AG04450 (cell line): Measurements from ENCODE around the gene GUCY1A2. TPM values are rescaled to one million over a fixed set of nuclear protein-coding genes. Genes with fewer than 3 reads are reported as not detected.

Experiments
- CTCF ChIA-PET: fragments of 300-600, 350-600 bp; formaldehyde crosslinking; extraction: SDS; loops from one replicate; lab custom pipeline; 2022; ENCODE audit warnings: antibody characterized with exemption, inconsistent platforms; lab: Charles Lee
- POLR2A ChIA-PET: fragments of 350-600 bp; formaldehyde crosslinking; extraction: SDS; loops from one replicate; lab custom pipeline; 2021; ENCODE audit warnings: antibody characterized with exemption, inconsistent platforms; lab: Yijun Ruan, JAX
- DNase-seq: peaks from one replicate; pipeline ENCODE4 v3.0.0-alpha.2; 2011; ENCODE audit warnings: low read depth, low spot score
- H3K27ac ChIP-seq: one replicate; pipeline ENCODE4 v1.5.1; 2012; ENCODE audit warnings: low read depth, low read length, control low read depth
- H3K27me3 ChIP-seq: one replicate; pipeline ENCODE4 v1.6.0; 2012; ENCODE audit warnings: low read length; ENCODE audit not compliant: control insufficient read depth, insufficient read depth
- H3K4me3 ChIP-seq: 2 replicates; pipeline ENCODE4 v1.5.1; 2011; ENCODE audit warnings: mild to moderate bottlenecking, low read depth, low read length, control low read depth
- H3K9me3 ChIP-seq: 2 replicates; pipeline ENCODE4 v1.5.1; 2012; ENCODE audit warnings: low read length; ENCODE audit not compliant: control insufficient read depth, insufficient read depth
- polyA plus RNA-seq: library from polyadenylated mRNA; depleted of rRNA; stranded (reverse); fragments of >200 nt; gene quantifications from 2 replicates; pipeline ENCODE4 v1.2.3, GENCODE V29; 2011
- TF ChIP-seq, protein P1 (sequence below): IDR thresholded peaks from 2 replicates; pipeline ENCODE4 v1.5.1; 2011; ENCODE audit warnings: low read depth, low read length, control low read depth, inconsistent platforms

GUCY1A2 gene
- polyA plus RNA-seq, 1 experiment, result 0.04 TPM

DNA sequence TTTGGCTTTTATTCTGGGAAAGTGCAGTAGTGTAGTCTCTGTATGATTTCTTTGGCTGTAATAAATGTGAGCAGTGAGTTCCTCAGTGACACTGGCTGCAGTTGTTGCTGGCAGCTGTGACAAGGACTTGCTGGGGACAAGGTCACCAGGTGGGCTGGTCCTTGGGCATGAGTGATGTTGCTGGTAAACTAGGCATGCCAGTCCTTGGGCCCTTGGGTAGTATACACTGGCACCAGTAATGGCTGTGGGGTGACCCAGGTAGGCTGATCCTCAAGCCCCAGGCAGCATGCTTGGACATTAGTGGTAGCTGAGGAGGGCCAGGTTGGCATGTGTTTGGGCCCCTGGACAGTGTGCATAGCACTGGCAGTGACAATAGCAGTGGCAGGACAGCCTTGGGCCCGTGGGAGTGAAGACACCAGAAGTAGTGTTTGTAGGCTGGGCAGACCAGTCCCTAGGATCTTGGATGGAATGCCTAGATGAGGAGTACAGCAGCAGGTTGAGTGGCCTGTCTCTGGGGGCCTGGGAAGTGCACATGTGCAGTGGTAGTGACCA is 164.3 kb downstream of the GUCY1A2 start:
- ChIA-PET CTCF (no interaction called here), POLR2A (no interaction called here)
- Histone ChIP-seq H3K27me3 (no peaks in the 10 kb centered on the region), H3K9me3 (no peaks in the 10 kb centered on the region), H3K4me3 (no peak overlapping the region), H3K27ac (no peak overlapping the region)
- TF ChIP-seq, protein P1, sequence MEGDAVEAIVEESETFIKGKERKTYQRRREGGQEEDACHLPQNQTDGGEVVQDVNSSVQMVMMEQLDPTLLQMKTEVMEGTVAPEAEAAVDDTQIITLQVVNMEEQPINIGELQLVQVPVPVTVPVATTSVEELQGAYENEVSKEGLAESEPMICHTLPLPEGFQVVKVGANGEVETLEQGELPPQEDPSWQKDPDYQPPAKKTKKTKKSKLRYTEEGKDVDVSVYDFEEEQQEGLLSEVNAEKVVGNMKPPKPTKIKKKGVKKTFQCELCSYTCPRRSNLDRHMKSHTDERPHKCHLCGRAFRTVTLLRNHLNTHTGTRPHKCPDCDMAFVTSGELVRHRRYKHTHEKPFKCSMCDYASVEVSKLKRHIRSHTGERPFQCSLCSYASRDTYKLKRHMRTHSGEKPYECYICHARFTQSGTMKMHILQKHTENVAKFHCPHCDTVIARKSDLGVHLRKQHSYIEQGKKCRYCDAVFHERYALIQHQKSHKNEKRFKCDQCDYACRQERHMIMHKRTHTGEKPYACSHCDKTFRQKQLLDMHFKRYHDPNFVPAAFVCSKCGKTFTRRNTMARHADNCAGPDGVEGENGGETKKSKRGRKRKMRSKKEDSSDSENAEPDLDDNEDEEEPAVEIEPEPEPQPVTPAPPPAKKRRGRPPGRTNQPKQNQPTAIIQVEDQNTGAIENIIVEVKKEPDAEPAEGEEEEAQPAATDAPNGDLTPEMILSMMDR, result no peak
- no peak for DNase-seq

DNA sequence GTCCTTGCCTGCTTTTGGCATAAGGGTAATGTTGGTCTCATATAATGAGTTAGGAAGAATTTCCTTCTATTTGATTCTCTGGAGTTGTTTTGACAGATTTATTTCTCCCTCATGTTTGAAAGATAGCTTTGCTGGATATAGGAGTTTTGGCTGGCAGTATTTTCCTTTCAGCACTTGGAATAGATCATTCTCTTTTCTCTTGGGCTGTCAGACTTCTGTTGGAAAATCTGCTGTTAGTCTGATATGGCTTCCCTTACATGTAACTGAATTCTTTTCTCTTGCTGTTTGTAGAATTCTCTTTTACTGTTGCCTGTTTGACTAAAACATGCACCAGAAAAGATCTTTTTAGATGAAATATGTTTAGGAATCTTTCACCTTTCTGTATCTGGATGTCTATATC is 165.5 kb downstream of the GUCY1A2 start:
- ChIA-PET POLR2A (no interaction called here), CTCF (no interaction called here)

DNA sequence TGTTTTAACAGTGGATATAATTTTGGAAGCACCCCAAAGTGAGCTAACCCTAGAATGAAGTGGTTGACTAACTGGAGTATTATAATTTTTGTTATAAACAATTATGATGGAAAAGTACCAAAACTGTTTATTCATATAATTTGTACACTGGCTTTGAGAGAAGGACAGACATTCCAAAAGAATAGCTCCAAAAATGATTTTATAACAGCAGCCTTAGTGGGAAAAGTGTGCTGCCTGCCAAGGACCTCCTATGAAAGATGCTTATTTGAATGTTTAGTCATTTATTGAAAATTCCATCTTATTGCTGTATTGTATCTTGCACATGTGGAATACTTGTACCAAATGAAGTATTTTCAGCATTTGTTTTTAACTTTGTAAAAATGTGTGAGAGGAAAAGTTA is 169.8 kb downstream of the GUCY1A2 start:
- no peaks in the 10 kb centered on the region for H3K9me3 ChIP-seq
- H3K27ac ChIP-seq, result no peak overlapping the region
- no peak overlapping the region for H3K4me3 ChIP-seq
- TF ChIP-seq, protein P1, result no peak
- POLR2A ChIA-PET, result no interaction called here
- no peak for DNase-seq
- CTCF ChIA-PET, result no interaction called here
- H3K27me3 ChIP-seq, result no peaks in the 10 kb centered on the region

More for the DNA sequence above, 165.5 kb downstream of the GUCY1A2 start:
- DNase-seq, result no peak
- no peak overlapping the region for H3K4me3 ChIP-seq
- H3K27ac ChIP-seq, result no peak overlapping the region
- TF ChIP-seq, protein P1, result no peak
- no peaks in the 10 kb centered on the region for H3K27me3 ChIP-seq
- no peaks in the 10 kb centered on the region for H3K9me3 ChIP-seq

DNA sequence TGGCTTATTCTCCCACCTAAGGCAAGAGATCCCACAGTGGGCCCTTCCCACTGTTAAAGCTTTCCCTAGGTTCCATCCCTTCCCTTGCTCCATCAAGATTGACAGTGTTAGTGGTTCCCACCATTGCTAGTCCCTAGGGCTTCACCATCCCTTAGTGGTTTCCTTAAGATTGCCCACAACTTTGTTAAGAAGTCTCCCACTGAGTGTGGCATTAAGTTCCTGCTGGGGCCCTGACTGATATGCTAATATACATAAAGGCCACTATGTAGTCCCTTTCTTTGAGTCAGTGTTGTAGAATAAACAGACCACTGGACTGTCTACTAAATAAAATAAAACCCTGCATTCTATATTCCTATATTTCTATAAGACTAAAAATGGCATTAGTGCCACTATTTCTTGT is 176.1 kb downstream of the GUCY1A2 start:
- ChIA-PET POLR2A (no interaction called here), CTCF (no interaction called here)
- no peak for DNase-seq
- no peak overlapping the region for H3K27ac ChIP-seq
- no peaks in the 10 kb centered on the region for H3K27me3 ChIP-seq
- H3K4me3 ChIP-seq, result no peak overlapping the region
- TF ChIP-seq, protein P1, result no peak
- H3K9me3 ChIP-seq, result no peaks in the 10 kb centered on the region

DNA sequence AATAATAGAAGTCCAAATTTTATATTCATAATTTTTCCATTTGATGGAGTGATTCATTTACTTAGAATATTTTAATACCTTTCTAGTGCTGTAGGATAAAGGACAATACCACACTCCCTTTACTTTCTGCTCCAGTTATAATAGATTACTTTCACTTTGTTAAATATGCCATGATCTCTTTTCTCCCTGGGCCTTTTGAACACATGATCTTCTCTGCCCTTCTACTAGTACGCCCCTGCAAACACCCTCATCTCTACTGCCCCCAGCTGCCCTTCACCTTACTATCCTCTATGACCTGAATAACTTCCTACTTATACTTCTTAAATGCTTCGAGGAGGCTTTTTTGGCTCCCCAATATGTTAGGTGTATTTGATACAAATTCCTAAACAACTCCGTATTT is 177.3 kb downstream of the GUCY1A2 start:
- no peak overlapping the region for H3K27ac ChIP-seq
- H3K4me3 ChIP-seq, result no peak overlapping the region
- no peak for DNase-seq
- H3K9me3 ChIP-seq, result no peaks in the 10 kb centered on the region
- ChIA-PET CTCF (no interaction called here), POLR2A (no interaction called here)
- H3K27me3 ChIP-seq, result no peaks in the 10 kb centered on the region
- TF ChIP-seq, protein P1, result no peak
